PFSK-1 (cell line): Measurements from ENCODE around the gene FGF19.
A peak's percentile ranks its signal among the peaks of the same experiment; 100 is the strongest.

ENCODE experiments used
- FOXP2 ChIP-seq: optimal IDR thresholded peaks from 2 replicates; pipeline ENCODE3; 2011; ENCODE audit warnings: borderline replicate concordance, control low read depth, inconsistent platforms; ENCODE audit not compliant: insufficient read depth; ENCODE audit errors: extremely low read length, extremely low read depth
- POLR2AphosphoS5 ChIP-seq: IDR thresholded peaks from 2 replicates; pipeline ENCODE4 v1.6.1; 2012; ENCODE audit warnings: low read depth, mild to moderate bottlenecking, control low read depth, low read length, moderate library complexity
- SIN3A ChIP-seq: IDR thresholded peaks from 2 replicates; pipeline ENCODE4 v1.6.1; 2012; ENCODE audit warnings: mild to moderate bottlenecking, low read length, moderate library complexity, borderline replicate concordance; ENCODE audit not compliant: insufficient read depth
- TAF1 ChIP-seq: IDR thresholded peaks from 2 replicates; pipeline ENCODE4 v1.6.1; 2012; ENCODE audit warnings: low read length, control low read depth, borderline replicate concordance; ENCODE audit not compliant: insufficient read depth
- TF ChIP-seq, protein P1 (sequence below), 2 experiments: IDR thresholded peaks; 2 replicates each; pipeline versions ENCODE4 v1.6.1 to v1.8.0; 2011 to 2012; ENCODE audit warnings: low read depth in 2 of 2, low read length in 2 of 2, control low read depth in 1 of 2, inconsistent platforms in 1 of 2, mild to moderate bottlenecking in 1 of 2, moderate library complexity in 1 of 2; ENCODE audit not compliant: insufficient read depth in 1 of 2

Gene FGF19

DNA sequence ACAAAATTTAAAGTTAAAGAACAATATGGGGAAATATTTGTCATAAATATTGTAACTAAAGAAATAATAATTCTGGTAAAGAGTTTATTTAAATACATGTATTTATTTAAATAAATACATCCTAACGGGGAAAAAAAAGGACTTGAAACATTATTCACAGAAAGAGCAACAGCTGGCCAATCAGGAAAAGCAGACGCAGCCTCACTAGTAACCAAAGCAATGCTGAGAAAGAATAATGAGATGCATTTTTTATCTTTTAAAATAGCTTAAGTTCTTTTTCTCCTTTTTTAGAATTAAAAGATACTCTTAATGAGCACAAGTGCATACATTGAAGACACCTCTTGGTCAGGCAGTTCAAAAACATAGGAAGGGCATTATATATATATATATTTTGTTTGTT is 26.1 kb downstream of the FGF19 start:
- TF ChIP-seq TAF1: no peak
- TF ChIP-seq SIN3A: no peak
- TF ChIP-seq POLR2AphosphoS5: no peak
- no peak for TF ChIP-seq FOXP2
- TF ChIP-seq, protein P1, sequence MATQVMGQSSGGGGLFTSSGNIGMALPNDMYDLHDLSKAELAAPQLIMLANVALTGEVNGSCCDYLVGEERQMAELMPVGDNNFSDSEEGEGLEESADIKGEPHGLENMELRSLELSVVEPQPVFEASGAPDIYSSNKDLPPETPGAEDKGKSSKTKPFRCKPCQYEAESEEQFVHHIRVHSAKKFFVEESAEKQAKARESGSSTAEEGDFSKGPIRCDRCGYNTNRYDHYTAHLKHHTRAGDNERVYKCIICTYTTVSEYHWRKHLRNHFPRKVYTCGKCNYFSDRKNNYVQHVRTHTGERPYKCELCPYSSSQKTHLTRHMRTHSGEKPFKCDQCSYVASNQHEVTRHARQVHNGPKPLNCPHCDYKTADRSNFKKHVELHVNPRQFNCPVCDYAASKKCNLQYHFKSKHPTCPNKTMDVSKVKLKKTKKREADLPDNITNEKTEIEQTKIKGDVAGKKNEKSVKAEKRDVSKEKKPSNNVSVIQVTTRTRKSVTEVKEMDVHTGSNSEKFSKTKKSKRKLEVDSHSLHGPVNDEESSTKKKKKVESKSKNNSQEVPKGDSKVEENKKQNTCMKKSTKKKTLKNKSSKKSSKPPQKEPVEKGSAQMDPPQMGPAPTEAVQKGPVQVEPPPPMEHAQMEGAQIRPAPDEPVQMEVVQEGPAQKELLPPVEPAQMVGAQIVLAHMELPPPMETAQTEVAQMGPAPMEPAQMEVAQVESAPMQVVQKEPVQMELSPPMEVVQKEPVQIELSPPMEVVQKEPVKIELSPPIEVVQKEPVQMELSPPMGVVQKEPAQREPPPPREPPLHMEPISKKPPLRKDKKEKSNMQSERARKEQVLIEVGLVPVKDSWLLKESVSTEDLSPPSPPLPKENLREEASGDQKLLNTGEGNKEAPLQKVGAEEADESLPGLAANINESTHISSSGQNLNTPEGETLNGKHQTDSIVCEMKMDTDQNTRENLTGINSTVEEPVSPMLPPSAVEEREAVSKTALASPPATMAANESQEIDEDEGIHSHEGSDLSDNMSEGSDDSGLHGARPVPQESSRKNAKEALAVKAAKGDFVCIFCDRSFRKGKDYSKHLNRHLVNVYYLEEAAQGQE (IDR thresholded peaks at IDR 0.05; ENCODE audit: insufficient read depth in 1 of 2, low read depth in 2 of 2, low read length in 2 of 2): no peak

DNA sequence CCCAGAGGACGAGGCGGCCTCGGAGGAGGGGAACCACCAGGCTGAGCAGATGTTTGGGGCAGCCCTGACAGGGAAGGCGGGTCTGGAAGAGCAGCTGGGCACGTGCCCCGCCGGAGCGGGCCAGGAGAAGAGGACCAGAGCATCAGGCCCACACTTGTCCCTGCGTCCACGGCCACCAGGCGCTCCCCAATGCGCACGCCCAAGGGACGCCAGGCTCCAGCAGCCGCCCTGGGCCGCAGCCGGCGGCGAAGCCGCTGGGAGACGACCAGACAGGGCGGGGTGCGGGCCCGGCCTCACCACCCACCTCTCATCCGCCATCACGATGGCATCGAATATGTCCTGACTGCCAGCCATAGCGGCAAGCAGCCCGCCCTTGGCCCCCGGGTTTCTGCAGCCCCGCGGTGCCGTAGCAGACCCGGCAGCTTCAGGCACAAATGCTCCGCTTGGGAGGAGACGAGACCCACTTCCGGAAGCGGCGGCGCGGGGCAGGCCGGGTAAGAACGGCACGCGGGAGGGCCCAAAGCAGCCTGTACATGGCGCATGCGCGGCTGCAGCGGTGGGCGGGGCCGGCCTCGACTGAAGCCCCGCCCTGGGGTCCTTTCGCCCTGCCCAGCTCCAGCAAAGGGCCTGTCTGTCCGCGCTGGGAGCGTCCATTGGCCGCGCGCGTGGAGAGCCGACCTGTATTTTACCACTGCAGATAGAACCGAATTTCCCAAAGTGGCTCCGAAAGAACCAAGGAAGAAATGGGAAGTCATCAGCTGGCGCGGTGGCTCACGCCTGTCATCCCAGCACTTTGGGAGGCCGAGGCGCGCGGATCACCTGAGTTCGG is 28.7 kb downstream of the FGF19 start, which contains the start of gene LTO1:
Gene LTO1 (minus strand): TSS at position 468 of the 829 bp plus-strand sequence. CDS start 114 bp downstream, at position 354.
- TF ChIP-seq, protein P1 (IDR thresholded peaks at IDR 0.05; ENCODE audit: insufficient read depth in 1 of 2, low read depth in 2 of 2, low read length in 2 of 2): 0 out of 4 replicates have a peak, but pooled peaks of 1 of the 2 experiments have one; percentile 30
- TF ChIP-seq POLR2AphosphoS5 (peak; percentile 85), SIN3A (peak; percentile 88; the same call in 1 of the 2 replicates), FOXP2 (peak; percentile 83), TAF1 (peak; percentile 84; the same call in 1 of the 2 replicates)

DNA sequence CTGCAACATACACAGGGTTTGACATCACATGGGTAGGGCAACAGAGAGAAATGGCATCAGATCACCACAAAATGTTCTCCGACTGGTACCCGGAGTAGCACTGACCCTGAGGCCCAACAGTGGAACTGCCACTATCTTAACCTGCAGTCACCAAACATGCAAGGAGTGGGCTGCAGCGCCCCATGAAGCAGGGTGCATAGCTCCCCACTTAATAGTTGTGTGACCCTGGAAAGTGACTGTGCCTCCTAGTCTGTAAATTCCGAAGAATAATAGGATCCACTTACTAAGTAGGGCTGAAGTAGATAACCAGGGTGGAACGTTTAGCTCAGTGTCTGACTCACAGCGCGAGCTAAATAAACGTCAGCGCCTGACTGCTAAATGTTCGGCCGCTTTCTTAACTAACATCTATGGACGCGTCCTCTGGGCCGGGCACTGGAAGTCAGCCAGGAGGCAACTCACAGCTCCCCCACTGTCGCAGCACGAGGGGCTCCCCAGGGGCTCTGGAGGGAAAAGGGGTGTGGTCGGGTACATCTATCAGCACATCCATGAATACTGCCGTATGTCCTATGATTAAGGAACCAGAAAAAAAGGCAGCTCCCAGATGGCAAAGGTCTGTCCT is 29.4 kb downstream of the FGF19 start:
- TF ChIP-seq, protein P1 (IDR thresholded peaks at IDR 0.05; ENCODE audit: insufficient read depth in 1 of 2, low read depth in 2 of 2, low read length in 2 of 2): no peak
- TF ChIP-seq SIN3A: no peak

DNA sequence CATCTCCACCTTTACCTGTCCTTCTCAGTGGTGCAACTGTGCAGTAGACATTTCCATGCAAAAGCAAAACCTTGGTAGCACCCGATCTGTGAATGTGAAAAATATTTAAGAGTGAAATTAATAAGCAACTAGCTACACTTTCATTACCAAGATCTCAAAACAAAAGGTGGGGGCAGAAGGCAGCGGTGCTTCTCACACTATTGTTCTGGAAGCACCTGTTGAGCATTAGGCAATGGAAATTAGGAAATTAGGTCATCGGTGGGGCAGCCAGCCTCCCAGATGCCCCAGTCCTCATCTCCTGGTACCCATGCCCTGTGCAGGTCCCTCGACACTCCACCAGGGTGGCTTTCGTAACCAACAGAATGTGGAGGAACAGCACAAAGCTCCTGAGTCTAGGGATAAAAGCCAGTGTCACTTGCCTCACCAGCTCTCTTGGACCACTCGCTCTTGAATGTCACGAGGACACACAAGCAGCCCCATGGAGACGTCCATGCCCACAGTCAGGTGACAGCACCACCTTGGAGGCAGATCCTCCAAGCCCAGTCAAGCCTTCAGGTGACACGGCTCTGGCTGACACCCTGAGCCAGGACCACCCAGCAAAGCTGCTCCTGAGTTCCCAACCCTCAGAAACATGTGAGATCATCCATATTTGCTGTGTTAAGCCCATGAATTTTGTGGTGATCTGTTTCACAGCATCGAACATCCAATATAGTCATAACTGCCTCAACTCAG is 31.9 kb downstream of the FGF19 start:
- TF ChIP-seq POLR2AphosphoS5 (no peak), SIN3A (no peak)
- TF ChIP-seq, protein P1 (IDR thresholded peaks at IDR 0.05; ENCODE audit: insufficient read depth in 1 of 2, low read depth in 2 of 2, low read length in 2 of 2): no peak
